ENCODE data around the gene TENM4. TPM values are rescaled to one million over a fixed set of nuclear protein-coding genes. Genes with fewer than 3 reads are reported as not detected.

The TENM4 gene
- polyA plus RNA-seq, 1 of the 3 experiments (the other 2 are of a cell fraction) = 16.7 TPM

- no peaks in the 10 kb centered on the region for H3K9me2 ChIP-seq
- H3F3A ChIP-seq (replicated peaks; ENCODE audit: insufficient read depth) = no peaks in the 10 kb centered on the region
- POLR2A ChIA-PET = no interaction called here
- CTCF ChIA-PET = interaction anchor here (0.6 to 1.5 kb wide), 2 partner anchors 14 to 114 kb away, joined by 3 read pairs; no protein-coding TSS in a partner anchor
- peaks cover 0 to 14% of the 10 kb centered on the region in 2 experiments for H3K36me3 ChIP-seq (replicated peaks in 1 of 2; ENCODE audit: control insufficient read depth in 1 of 2, insufficient read depth in 2 of 2, low read length in 1 of 2)
- no peak overlapping the region for H3K4me3 ChIP-seq (ENCODE audit: low read depth in 2 of 2, low read length in 1 of 2)
- DNase-seq = no peak
- WGBS (ENCODE audit: low lambda C conversion rate) = 73% methylated on average over 2 of the region's 2 CpGs
- no peaks in the 10 kb centered on the region; a peak in 1 of 4 replicates for H3K4me1 ChIP-seq (ENCODE audit: control insufficient read depth in 1 of 2, insufficient read depth in 2 of 2, low read depth in 1 of 2, low read length in 1 of 2)
- no peak overlapping the region for H2AFZ ChIP-seq (ENCODE audit: low read depth)
- H3K9me3 ChIP-seq = no peaks in the 10 kb centered on the region; the same call in 1 of the 2 replicates
- H3K27me3 ChIP-seq (ENCODE audit: insufficient read depth) = no peaks in the 10 kb centered on the region
- no peak overlapping the region for H3K9ac ChIP-seq
- no peaks in the 10 kb centered on the region for H3K79me2 ChIP-seq (ENCODE audit: insufficient read depth)
- H3K27ac ChIP-seq (ENCODE audit: low read depth in 2 of 2, low read length in 1 of 2) = no peak overlapping the region
- TF ChIP-seq RFX5 (IDR thresholded peaks at IDR 0.05; ENCODE audit: low read length) = no peak
- TF ChIP-seq SMC3 (IDR thresholded peaks at IDR 0.05; ENCODE audit: low read depth, low read length) = no peak
- no peak for TF ChIP-seq RAD21 (IDR thresholded peaks at IDR 0.05; ENCODE audit: low read length)
- no peak for TF ChIP-seq CHD2 (IDR thresholded peaks at IDR 0.05; ENCODE audit: low read length, partially characterized antibody)
- no peak for TF ChIP-seq SIN3A (IDR thresholded peaks at IDR 0.05; ENCODE audit: borderline replicate concordance, low read depth, low read length)
- no peak for TF ChIP-seq CTCF (IDR thresholded peaks at IDR 0.05)
- TF ChIP-seq NFIC (IDR thresholded peaks at IDR 0.05; ENCODE audit: borderline replicate concordance) = no peak
- no peak for TF ChIP-seq IRF3 (IDR thresholded peaks at IDR 0.05; ENCODE audit: low read depth, low read length)
- TF ChIP-seq TCF12 (IDR thresholded peaks at IDR 0.05) = no peak
- TF ChIP-seq TEAD4 (IDR thresholded peaks at IDR 0.05; ENCODE audit: borderline replicate concordance, insufficient read depth) = no peak
- TF ChIP-seq EP300 (IDR thresholded peaks at IDR 0.05; ENCODE audit: borderline replicate concordance in 1 of 2, low read depth in 1 of 2, low read length in 1 of 2) = no peak
- TF ChIP-seq USF2 (IDR thresholded peaks at IDR 0.05; ENCODE audit: borderline replicate concordance, low read depth, low read length) = no peak
- TF ChIP-seq POLR2AphosphoS5 (IDR thresholded peaks at IDR 0.05; ENCODE audit: low read depth, low read length) = no peak
- no peak for TF ChIP-seq GABPA (IDR thresholded peaks at IDR 0.05; ENCODE audit: low read depth)
- no peak for TF ChIP-seq MXI1 (IDR thresholded peaks at IDR 0.05; ENCODE audit: low read depth, low read length)
- no peak for TF ChIP-seq USF1 (IDR thresholded peaks at IDR 0.05; ENCODE audit: borderline replicate concordance, low read depth)
- TF ChIP-seq MEF2A (IDR thresholded peaks at IDR 0.05; ENCODE audit: borderline replicate concordance, low read depth) = no peak
- TF ChIP-seq EZH2phosphoT487 (IDR thresholded peaks at IDR 0.05; ENCODE audit: borderline replicate concordance, low read depth) = no peak
- no peak for TF ChIP-seq RCOR1 (IDR thresholded peaks at IDR 0.05; ENCODE audit: low read length)
- no peaks in the 10 kb centered on the region for H4K20me1 ChIP-seq (ENCODE audit: insufficient read depth)
- no peak overlapping the region for H3K4me2 ChIP-seq
Observed at GRCh38 chr11:79285756-79286155, 155.1 kb downstream of the TENM4 start.

Data from SK-N-SH (cell line).